ENCODE results near the gene SMOC1.

Gene SMOC1

DNA sequence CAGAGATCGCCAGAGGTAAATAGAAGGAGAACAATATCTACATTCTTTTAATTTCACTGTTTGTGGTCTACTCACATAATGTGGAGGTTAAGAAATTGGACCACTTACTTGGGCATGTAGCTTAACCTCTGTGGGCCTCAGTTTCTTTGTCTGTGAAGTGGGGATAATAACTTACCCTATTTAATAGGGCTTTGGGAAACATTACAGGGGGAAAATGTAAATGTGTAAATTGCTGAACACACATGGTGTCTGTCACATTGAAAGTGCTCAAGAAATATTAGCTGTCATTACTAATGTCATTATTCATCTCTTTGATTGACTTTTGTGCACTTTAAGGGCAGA is 169.1 kb downstream of the SMOC1 start:
- no peak for DNase-seq

DNA sequence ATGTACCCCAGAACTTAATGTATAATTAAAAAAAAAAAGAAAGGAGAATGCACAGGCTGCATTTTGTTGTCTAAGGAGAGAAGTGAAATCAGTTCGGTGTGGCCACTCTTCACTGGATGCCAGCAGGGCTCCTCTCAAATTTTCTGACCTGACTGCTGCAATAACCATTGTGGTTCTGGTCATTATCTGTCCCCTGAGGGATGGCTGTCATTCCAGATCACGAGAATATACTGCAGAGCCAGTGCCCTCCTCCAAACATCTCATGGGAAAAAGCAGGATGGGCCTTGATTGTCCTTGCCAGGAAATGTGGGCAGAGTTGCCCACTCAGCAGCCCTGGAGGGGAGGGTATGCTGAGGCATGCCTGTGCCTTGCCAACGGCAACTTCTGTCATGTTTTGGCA is 170.4 kb downstream of the SMOC1 start:
- DNase-seq: no peak

DNA sequence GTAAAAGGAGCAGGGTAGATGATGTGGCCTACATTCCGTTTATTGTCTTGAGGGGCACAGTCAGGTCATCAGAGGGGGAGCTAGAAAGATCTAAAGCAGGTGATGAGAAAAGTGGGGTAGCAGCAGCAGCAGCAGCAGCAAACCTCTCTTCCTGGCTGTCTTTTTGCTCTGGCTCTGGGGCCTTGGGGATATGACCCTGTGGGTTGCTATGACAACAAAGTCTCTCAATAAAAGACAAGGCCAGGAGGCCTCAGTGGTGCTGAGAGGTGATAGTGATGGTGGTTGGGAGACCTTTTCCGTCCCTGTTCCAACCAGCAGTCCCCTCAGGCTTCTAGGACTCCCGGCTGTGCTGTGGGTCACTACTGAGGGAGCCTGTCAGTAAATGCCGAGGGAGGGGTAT is 170.9 kb downstream of the SMOC1 start:
- no peak for DNase-seq

DNA sequence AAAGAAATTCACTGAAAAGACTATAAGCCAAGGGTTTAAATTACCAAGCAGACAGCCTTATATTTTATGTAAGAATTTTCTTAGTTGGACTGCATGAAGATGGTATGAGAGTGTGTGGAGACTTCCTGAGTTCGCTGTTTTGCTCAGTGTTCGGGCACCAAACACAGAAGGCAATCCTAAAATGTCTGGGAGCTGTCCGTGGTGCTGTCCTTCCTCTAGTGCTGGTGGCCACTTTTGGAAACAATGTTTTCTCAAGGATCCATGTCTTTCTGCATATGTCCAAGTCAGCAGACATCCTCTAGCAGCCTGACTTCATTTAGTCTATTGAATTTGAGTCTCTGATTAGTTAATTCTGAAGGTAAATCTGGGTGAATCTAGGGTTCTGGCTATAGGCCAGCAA is 173.8 kb downstream of the SMOC1 start:
- DNase-seq: no peak

DNA sequence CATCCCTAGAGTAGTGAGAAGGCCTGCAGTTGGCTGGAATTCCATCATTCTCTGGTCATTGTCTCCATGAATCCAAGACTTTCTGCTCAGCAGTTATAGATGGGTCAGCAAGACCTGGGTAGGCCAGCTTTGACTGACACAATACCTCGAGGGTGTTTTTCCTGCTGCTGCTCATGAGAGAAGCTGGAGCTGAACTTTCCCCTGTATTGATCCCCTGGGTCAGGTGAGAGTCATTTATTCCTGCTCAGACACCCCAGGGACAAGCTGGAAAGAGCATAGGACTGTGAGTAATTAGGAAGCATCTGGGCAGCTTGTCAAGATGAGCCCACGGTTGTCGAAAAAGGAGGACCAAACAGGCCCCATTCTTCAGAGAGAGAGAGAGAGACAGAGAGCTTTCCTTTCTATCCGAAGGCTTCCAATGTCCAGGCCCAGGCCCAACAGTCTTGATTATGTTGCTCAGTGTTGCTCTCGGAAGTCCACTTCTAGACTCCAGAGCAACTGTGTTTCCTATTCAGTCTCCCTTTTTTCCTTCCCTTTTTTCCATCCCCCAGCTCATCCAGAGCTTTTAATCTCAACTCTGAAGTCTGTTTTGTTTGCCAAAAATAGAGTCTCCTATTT is 178.4 kb downstream of the SMOC1 start:
- DNase-seq: no peak

DNA sequence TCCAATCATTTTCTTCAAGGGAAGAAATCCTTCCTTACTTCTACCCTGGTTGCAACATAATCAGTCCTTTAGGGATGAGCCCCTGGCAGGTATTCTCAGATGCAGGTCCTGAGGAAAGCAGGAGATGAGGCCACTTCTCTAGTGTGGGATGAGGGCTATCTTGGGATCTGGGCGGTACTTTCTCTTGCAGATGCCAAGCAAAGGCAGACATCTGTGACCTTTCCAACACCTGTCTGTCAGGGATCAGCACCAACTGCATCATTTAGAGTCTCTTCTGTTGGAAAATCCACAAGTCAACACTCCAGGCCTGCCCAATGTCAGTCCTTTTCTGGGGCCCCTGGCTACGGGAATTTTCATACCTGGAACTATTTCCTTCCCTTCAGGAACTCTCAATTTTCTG is 180.3 kb downstream of the SMOC1 start:
- no peak for DNase-seq

DNA sequence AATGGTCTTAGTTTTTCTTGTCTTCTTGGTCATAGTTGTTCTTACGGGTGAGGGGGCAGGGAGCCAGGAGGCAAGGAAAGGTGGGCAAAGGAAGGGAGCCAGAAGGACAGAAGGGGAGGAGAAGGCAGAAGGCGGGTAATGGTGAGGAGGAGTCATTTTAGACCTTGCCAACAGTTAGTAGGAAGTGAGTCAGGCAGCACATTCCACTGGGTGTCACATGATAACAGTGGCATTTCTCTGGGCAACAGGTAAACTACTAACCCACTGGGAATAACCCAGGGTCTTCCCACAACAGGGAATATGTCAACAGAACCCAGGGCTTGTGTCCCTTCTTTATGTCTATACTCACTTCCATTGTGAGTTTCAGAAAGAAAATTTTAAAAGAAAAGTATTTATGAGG is 181.9 kb downstream of the SMOC1 start:
- no peak for DNase-seq

DNA sequence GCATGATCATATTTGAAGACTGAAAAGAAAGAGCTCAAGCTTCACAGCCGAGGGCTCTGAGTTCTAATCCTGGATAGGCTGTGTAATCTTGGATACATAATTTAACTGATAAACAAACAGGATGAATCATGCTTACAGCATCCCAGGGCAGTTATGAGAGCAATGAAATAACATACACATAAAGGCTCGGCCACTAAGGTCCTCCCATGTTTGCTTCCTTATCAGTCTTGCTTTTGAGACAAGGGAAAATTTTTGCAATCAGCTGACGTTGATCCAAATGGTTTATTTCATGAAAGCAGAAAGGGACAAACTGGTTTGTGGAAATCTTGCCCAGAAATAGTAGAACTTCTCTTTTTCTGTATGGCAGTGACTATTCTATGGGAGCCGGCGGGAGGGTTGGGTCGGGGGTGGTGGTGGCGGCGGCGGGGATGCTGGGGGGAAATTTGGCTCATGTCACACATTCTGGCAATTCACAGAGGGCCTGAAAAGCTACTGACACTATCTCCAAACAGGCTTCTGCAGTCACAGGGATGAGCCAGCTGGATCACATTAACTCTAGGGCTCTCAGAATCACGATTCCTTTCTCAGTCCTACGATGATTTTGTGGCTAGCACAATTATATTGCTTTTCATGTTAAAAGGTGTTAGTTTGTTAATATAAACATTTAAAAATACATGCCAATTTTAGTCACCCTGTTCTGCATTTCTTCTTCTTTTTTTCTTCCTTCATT is 185.1 kb downstream of the SMOC1 start:
- no peak for DNase-seq

DNA sequence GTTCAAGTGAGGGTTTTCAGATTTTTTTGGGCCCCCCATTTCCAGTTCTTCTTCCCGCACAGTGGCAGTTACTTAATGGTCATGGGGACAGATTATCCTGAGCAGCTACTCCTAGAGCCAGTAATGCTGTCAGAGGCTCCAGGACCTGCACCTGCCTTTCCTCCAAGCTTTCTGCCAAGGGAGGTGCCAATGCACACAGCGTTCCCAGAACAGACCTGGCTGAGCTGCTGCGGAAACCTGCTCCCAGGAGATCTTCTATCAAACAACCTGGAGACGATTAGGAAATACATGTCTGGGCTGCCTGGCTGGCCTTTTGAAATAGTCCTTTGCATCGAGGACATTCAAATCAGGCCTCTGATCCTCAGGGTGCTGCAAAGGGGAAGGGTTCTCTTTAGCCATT is 188.6 kb downstream of the SMOC1 start:
- no peak for DNase-seq

DNA sequence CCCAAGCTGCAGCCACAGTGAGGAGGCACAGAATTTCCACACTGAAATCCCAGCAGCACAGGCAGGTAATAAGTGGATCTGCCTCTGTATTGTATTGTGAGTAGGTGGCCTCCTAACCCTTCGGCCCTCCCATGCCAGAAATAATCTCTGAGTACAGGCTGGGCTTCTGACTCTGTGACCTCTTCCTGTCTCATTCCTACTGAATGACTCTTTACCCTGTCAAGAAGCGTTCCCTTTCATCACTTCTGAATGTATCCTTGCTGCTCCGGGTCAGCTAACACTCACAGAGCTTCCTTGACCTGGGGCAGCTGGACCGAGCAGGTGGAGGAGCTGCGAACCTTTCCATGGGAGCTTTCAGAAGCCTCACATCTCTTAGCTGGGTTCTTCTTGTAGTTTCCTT is 190.0 kb downstream of the SMOC1 start:
- no peak for DNase-seq

DNA sequence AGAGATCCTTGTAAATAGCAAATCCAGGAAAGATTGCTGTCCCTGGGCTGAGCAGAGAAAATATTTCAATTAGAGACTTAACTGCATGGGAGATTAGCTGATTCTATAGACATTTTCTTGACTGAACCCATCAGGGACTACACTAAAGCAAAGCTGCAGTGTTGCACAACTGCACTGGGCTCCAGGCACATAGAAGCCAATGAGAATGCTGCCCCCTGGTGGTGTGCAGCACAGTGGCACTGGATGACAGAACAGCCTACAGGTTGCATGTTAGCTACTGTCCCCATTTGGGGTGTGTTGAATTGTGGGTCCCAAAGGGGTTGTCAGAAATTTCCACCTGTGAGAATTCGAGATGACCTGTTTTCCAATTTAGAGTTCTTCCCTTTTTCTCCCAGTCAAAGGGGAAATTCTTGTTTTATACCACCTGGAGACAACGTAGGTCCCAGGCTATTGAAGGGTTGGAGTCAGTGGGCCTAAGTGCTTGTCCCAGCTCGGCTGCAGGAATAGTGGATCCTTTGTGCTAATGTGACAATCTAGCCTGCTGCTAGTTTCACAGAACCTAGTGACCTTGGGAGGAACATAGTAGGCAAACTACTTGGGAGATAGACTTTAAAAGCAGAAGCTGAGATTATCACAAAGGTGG is 194.8 kb downstream of the SMOC1 start:
- peak; percentile 37 for DNase-seq

DNA sequence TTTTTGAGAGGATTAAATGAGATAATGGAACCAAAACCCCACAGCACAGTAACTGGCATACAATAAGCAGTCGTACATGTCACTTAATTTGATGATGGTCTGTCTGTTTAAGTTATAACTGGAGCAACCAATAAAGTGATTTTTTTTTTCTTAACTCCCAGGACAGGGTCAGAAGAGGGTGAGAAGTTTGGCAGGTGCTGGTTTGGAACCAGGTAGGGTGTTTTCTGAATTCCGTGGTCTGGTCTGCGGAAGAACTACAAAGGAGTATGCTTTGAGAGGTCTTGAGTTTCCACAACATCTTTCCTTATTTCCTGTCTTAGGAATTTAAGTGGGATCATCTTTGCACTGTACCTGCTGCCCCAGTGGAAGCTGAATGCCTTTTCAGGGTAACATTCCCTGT is 197.8 kb downstream of the SMOC1 start:
- no peak for DNase-seq

DNA sequence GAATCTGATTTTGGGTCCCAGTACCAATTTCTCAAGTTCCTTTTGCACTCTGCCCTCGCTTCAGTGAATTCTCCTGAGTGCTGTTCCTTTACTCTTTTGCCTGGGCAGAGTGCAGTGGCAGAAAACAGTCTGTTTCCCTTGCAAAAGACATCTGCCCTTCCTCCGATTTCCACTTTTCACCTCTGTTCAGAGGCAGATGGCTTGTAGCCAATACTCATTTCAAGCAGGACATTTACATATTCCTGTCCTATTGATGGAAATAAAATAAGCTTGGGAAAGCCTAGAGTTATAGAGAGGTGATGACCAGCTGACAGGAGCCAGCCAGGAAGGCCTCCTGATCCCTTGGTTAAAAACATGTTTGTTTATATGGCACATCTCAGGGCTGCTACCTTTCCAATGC is 198.5 kb downstream of the SMOC1 start:
- DNase-seq: no peak

DNA sequence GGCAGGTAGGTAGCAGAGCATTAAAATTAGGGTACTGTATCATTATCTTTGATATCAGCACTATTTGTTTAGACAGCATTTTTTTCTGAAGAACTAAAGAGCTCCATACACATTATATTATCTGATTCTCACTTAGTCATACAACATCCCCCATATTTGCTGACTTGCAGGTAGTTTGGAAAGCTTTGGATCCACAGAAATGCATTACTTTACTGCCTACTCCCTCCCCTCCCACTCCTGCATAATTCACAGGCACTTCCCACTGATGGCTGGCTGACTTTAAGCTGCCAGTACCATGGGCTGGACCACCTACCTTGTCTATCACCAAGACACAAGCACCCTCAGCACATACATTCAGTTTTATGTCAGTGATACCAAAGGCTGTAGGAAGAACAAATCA is 199.1 kb downstream of the SMOC1 start:
- no peak for DNase-seq

DNA sequence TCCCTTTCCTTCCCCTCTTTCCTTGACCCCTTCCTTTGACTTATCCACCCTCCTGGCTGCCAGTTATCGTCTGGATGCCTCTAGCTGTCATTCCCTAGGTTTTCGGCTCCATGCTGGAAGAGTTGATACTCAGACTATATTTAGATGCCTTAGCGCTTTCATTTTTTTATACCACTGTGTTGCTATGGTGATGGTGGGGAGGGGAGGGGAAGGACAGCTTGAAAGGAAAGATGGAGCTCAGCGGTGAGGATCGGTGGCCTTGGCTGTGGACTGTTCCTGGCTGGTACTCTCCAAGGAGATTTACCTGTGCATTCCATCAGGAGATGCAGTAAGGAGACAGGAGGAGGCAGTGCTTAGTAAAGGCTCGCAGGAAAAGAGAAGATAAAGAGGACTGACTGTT is 200.9 kb downstream of the SMOC1 start:
- DNase-seq: no peak
